Measurements from ENCODE around the gene HSBP1.

DNA sequence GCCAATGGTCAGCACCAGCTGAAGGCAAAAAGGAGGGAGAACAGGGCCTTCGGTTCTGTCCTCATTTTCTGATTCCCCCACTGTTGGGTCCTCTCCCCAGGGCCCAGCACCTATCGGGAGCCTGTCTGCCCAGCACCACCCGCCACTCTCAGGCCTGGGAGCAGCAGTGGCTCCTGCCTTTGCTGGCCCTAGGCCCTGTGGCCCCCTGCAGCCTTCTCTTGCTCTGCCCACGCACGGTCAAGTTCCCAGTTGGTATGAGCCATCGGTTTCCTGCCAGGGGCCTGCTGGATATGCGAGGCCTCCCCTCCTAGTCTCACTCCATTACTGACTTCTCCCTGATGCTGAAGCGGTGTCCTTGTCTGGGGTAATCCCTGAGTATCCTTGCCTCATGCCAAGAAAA, 37.5 kb downstream of the HSBP1 start:
- TF ChIP-seq, protein P1, sequence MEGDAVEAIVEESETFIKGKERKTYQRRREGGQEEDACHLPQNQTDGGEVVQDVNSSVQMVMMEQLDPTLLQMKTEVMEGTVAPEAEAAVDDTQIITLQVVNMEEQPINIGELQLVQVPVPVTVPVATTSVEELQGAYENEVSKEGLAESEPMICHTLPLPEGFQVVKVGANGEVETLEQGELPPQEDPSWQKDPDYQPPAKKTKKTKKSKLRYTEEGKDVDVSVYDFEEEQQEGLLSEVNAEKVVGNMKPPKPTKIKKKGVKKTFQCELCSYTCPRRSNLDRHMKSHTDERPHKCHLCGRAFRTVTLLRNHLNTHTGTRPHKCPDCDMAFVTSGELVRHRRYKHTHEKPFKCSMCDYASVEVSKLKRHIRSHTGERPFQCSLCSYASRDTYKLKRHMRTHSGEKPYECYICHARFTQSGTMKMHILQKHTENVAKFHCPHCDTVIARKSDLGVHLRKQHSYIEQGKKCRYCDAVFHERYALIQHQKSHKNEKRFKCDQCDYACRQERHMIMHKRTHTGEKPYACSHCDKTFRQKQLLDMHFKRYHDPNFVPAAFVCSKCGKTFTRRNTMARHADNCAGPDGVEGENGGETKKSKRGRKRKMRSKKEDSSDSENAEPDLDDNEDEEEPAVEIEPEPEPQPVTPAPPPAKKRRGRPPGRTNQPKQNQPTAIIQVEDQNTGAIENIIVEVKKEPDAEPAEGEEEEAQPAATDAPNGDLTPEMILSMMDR (IDR thresholded peaks at IDR 0.05), result no peak
- TF ChIP-seq POLR2A (IDR thresholded peaks at IDR 0.05), result no peak
- no peak for TF ChIP-seq POLR2AphosphoS5 (IDR thresholded peaks at IDR 0.05)
